H54 (cell line): Measurements from ENCODE around the gene COL23A1.

ENCODE experiments used
- DNase-seq: peaks from one replicate; pipeline ENCODE4 v3.0.0; 2011; ENCODE audit warnings: low spot score, mixed read lengths; ENCODE audit not compliant: insufficient read length
- FAIRE-seq: peaks from 3 replicates; lab custom pipeline; 2011; peaks lifted over from hg19 to GRCh38; lab: Jason Lieb, UNC
- POLR2A ChIP-seq: IDR thresholded peaks from 2 replicates; pipeline ENCODE4 v1.6.1; 2011; ENCODE audit warnings: low read depth, mild to moderate bottlenecking, low read length

COL23A1 gene

DNA sequence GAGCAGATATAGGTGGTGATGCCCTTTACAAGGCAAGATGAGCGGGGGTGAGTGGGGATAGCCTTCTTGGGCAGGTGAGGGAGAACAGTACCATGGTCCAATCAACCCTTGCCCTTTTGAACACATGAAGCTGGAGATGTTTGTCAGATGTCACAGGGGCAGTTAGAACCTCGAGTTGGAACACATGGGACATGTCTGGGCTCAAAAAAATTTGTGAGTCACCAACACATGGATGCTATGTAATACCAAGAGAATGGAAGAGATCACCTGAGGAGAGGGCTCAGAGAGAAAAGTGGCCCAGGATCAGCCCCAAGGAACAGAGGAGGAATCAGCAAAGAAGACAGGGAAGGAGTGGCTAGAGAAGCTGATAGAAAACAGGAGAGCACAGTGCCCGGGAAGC, 362.3 kb downstream of the COL23A1 start:
- no peak for TF ChIP-seq POLR2A
- DNase-seq (no peak), FAIRE-seq (no peak)

- FAIRE-seq (no peak), DNase-seq (no peak)
- TF ChIP-seq POLR2A, result no peak
Measured at GRCh38 chr5:178227138-178227659, 363.0 kb downstream of the COL23A1 start.

- TF ChIP-seq POLR2A, result no peak
- DNase-seq (no peak), FAIRE-seq (no peak)
Measured at GRCh38 chr5:178225174-178225573, 365.0 kb downstream of the COL23A1 start.

GRCh38 chr5:178224403-178224802, 365.8 kb downstream of the COL23A1 start:
- no peak for FAIRE-seq
- no peak for DNase-seq
- no peak for TF ChIP-seq POLR2A

GRCh38 chr5:178223828-178224335, 366.3 kb downstream of the COL23A1 start:
- TF ChIP-seq POLR2A, result 0 out of 2 replicates have a peak, but pooled peaks have one; percentile 16
- no peak for DNase-seq

DNA sequence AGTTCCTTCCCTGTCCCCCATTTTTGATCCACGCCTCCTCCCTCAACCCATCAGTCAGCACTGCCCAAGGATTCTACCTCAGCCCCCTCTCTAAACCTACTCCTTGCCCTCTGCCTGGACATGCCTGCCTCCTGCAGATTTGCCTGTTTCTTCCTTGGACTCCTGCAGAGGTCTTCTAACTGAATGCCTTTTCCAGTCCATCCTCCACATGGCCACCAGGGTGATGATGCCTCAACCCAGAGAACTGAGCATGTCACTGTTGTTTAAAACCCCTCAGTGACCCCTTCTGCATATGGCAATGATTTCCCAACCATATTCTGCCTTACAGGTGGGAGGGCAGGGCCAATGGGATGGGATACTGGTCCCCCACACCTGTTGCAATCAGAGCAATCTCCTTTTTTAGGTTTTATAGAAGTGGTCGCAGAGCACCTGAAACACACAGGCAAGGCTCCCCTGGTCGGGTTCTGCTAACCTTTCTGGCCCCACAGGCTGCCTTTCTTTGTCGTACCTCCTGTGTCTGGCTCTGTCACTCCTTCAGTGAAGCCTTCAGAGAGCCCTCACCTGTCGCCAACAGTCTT, 366.9 kb downstream of the COL23A1 start:
- no peak for TF ChIP-seq POLR2A

More at GRCh38 chr5:178223828-178224335, 366.3 kb downstream of the COL23A1 start:
- FAIRE-seq, result no peak

GRCh38 chr5:178222292-178222691, 367.9 kb downstream of the COL23A1 start:
- no peak for FAIRE-seq

More for the DNA sequence above, 366.9 kb downstream of the COL23A1 start:
- DNase-seq (no peak), FAIRE-seq (no peak)

GRCh38 chr5:178221853-178222252, 368.3 kb downstream of the COL23A1 start:
- TF ChIP-seq POLR2A, result no peak
- DNase-seq, result no peak
- FAIRE-seq, result no peak

More at GRCh38 chr5:178222292-178222691, 367.9 kb downstream of the COL23A1 start:
- DNase-seq, result no peak
- TF ChIP-seq POLR2A, result no peak

DNA sequence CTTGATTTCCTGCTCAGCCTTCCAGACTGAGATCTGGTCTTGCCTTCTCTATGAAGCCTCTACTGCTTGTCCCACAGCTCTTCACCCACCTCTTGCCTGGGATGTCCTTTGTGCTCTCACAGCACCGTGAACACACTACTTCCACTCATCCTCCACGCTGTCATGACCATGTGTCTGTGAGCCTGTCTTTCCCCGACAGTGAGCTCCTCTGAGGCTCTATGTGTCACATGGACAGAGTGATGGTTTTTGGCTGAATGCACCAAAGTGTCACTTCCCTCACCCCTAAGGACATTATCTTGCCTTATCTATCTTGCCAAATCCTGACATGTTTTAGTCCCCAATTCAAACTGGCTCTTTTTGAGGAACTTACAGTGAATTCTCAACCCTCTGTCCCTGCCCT, 368.9 kb downstream of the COL23A1 start:
- no peak for DNase-seq

GRCh38 chr5:178218827-178219226, 371.4 kb downstream of the COL23A1 start:
- FAIRE-seq (no peak), DNase-seq (no peak)
- no peak for TF ChIP-seq POLR2A

More for the DNA sequence above, 368.9 kb downstream of the COL23A1 start:
- no peak for FAIRE-seq
- no peak for TF ChIP-seq POLR2A

DNA sequence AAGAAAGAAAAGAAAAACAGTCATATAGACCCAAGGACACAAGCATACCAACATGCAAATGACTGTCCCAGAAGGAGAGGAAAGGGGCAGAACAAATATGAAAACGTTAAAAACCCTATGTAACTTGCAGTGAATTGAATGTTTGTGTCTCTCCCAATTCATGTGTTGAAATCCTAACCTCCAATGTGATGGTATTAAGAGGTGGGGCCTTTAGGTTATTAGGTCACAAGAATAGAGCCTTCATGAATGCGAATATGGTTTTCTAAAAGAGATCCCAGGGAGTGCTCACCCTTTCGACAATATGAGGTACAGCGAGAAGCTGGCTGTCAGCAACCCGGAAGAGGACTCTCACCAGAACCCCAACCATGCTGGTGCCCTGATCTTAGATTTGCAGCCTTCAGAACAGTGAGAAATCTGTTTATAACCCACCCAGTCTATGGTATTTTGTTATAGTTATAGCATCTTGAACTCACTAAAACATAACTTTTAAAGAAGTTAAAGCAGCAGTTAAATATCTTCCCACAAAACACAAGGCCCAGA, 371.9 kb downstream of the COL23A1 start:
- no peak for TF ChIP-seq POLR2A
- no peak for FAIRE-seq
- DNase-seq, result no peak

GRCh38 chr5:178216779-178217178, 373.4 kb downstream of the COL23A1 start:
- no peak for FAIRE-seq
- no peak for TF ChIP-seq POLR2A
- no peak for DNase-seq

DNA sequence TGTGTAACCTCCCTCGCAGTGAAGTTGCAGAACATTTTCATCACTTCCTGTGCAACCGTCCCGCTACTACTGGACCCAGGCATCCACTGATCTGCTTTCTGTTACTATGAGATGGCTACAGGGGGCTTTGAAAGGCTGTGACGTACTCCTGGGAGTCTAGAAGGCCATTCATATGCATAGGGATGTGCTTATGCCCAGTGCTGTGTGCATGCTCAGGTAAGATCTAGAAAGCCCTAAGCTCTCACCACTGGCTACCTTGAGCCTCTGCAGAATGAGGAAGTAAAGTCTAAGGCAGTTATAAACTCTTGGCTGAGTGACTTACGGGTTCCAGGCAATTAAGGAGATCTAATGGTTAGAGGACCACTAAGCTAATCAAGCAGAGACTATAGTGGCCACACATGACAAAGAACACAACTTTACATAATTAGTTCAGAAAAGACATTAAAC, 374.1 kb downstream of the COL23A1 start:
- no peak for FAIRE-seq
- TF ChIP-seq POLR2A, result no peak

DNA sequence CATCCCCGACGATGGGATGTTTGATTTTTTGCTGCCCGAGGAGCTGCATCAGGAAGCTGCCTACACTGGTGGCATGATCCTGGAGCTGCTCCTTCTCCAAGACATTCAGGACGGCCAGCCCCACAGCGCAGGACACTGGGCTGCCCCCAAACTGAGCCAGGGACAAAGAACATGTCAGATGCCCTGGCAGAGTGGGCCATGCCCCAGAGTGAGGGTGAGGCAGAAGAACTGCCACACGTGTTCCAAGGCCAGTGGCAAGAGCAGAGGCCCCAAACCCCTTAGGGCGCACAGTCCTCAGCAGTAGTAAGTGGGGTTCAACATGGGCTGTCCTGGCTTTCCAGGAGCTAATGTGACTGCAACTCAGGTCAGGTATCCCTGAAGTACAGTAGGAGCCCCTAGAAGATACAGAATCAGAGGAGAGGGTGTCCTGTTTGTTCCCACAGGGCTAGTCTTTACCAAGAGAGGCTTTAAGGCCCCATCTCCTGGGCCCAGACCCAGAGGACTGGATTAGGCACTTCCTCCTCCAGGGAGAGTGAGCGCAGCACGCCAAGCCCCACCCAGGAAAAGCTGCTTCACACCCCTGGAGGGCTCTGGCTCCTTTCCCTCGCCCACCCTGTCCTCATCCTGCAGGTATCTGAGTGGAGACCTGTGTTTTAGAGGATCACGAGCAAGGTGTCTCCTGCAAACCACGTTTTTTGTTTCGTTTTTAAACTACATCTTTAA, 374.8 kb downstream of the COL23A1 start:
- no peak for TF ChIP-seq POLR2A
- no peak for DNase-seq
- FAIRE-seq, result no peak

More for the DNA sequence above, 374.1 kb downstream of the COL23A1 start:
- DNase-seq, result no peak
